Suprapubic skin (tissue), 4 donors: ENCODE data around the gene GYG1.

ENCODE experiments used
- CTCF ChIP-seq, 2 donors: fragments of 200-600 bp in 1 of 2; fragments of 450-650 bp in 1 of 2; sonication (generic) in 1 of 2; IDR thresholded peaks; one replicate each; pipeline ENCODE4 v1.5.1; 2016 to 2019; ENCODE audit warnings: antibody characterized with exemption in 2 of 2, mild to moderate bottlenecking in 1 of 2, moderate library complexity in 1 of 2
- POLR2A ChIP-seq, 2 donors: fragments of 450-650 bp; IDR thresholded peaks; one replicate each; pipeline ENCODE4 v1.6.1; 2017; ENCODE audit warnings: antibody characterized with exemption in 2 of 2, mild to moderate bottlenecking in 2 of 2, moderate library complexity in 2 of 2
- POLR2AphosphoS5 ChIP-seq, 3 donors: sonication (generic); formaldehyde crosslinking; IDR thresholded peaks; one replicate each; pipeline ENCODE4 v1.6.1; 2017; ENCODE audit warnings: antibody characterized with exemption in 3 of 3

DNA sequence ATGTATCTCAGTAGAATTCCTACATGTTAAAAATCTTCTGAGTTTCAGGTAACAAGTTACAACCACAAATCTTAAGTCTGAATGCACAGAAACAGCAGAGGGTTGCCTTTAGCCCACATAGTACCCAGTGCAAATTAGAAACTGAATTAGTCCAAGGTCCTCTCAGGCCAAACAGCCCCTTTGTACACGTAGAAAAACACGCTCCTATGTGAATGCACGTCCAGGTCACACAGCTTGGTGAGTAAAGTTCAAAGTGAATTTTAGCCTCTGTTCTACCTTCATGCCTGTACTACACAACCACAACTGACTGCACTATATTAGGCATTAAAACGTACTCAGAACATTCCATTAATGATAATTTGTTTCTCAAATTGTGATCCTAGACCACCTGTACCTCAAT, 46.3 kb downstream of the GYG1 start:
- no peak for TF ChIP-seq CTCF (IDR thresholded peaks at IDR 0.05)
- TF ChIP-seq POLR2AphosphoS5 (IDR thresholded peaks at IDR 0.05): no peak
- no peak for TF ChIP-seq POLR2A (IDR thresholded peaks at IDR 0.05)
